ENCODE measurements around the gene B9D1. TPM values are rescaled to one million over a fixed set of nuclear protein-coding genes. Genes with fewer than 3 reads are reported as not detected.

The B9D1 gene
- total and polyA plus RNA-seq, 9 of the 15 experiments (the other 6 are each of a cell fraction or from before 2014, with no cell fraction given) = 8.9 to 28.0 (median 17.9) TPM

GRCh38 chr17:19318611-19319010 lies 43.9 kb downstream of the B9D1 start (continued):
- TF ChIP-seq ARID4B (CRISPR knock-in tag; IDR thresholded peaks at IDR 0.05) (no peak), ZBED1 (IDR thresholded peaks at IDR 0.05) (no peak), CBX5 (IDR thresholded peaks at IDR 0.05; ENCODE audit: borderline replicate concordance, low read depth) (no peak), ETV6 (IDR thresholded peaks at IDR 0.05; ENCODE audit: borderline replicate concordance in 1 of 2, low read depth in 2 of 2, low read length in 1 of 2) (no peak), ETV6 (CRISPR knock-in tag; IDR thresholded peaks at IDR 0.05; ENCODE audit: borderline replicate concordance) (no peak), HNRNPH1 (optimal IDR thresholded peaks at IDR 0.05; ENCODE audit: low read depth, low read length) (no peak), NFIX (CRISPR knock-in tag; IDR thresholded peaks at IDR 0.05; ENCODE audit: low read depth) (no peak)

Data from K562 (cell line).